GM23338 (cell line): ENCODE results near the gene KCTD19. TPM values are rescaled to one million over a fixed set of nuclear protein-coding genes. Genes with fewer than 3 reads are reported as not detected.

ENCODE experiments used
- ATAC-seq: fragments of 200-7000 bp; cut with Tn5 transposase; 3 replicates; pipeline ENCODE4 v1.9.1; 2020
- DNase-seq: peaks from one replicate; pipeline ENCODE4 v3.0.0-alpha.2; 2015; ENCODE audit warnings: low spot score
- H2AFZ ChIP-seq: fragments of 200-600 bp; sonication (generic); 2 replicates; pipeline ENCODE4 v1.8.0; 2016; ENCODE audit warnings: antibody characterized with exemption, mild to moderate bottlenecking, moderate library complexity
- H3F3A ChIP-seq: fragments of 200-600 bp; sonication (generic); replicated peaks from 2 replicates; pipeline ENCODE4 v1.8.0; 2017; ENCODE audit warnings: antibody characterized with exemption, mixed run types, low read depth
- H3K27ac ChIP-seq: fragments of 200-600 bp; sonication (generic); 2 replicates; pipeline ENCODE4 v1.6.1; 2016; ENCODE audit warnings: low read depth
- H3K27me3 ChIP-seq: fragments of 200-600 bp; sonication (generic); 2 replicates; pipeline ENCODE4 v1.8.0; 2016; ENCODE audit warnings: mild to moderate bottlenecking, mixed run types, moderate library complexity; ENCODE audit not compliant: insufficient read depth
- H3K36me3 ChIP-seq: fragments of 200-600 bp; sonication (generic); 2 replicates; pipeline ENCODE4 v1.8.0; 2016; ENCODE audit warnings: mild to moderate bottlenecking; ENCODE audit not compliant: insufficient read depth
- H3K4me1 ChIP-seq: fragments of 200-600 bp; sonication (generic); 2 replicates; pipeline ENCODE4 v1.8.0; 2016; ENCODE audit warnings: mild to moderate bottlenecking, moderate library complexity; ENCODE audit not compliant: insufficient read depth
- H3K4me2 ChIP-seq: fragments of 200-600 bp; sonication (generic); 2 replicates; pipeline ENCODE4 v1.7.1; 2017; ENCODE audit warnings: mixed run types
- H3K4me3 ChIP-seq: fragments of 200-600 bp; sonication (generic); 2 replicates; pipeline ENCODE4 v1.6.1; 2016; ENCODE audit warnings: mixed run types
- H3K79me2 ChIP-seq: fragments of 200-600 bp; sonication (generic); replicated peaks from 2 replicates; pipeline ENCODE4 v1.8.0; 2017; ENCODE audit warnings: mild to moderate bottlenecking; ENCODE audit not compliant: insufficient read depth
- H3K9me2 ChIP-seq: fragments of 200-600 bp; sonication (generic); 2 replicates; pipeline ENCODE4 v1.8.0; 2017; ENCODE audit not compliant: insufficient read depth
- H4K20me1 ChIP-seq: fragments of 200-600 bp; sonication (generic); replicated peaks from 2 replicates; pipeline ENCODE4 v1.8.0; 2017; ENCODE audit warnings: mild to moderate bottlenecking; ENCODE audit not compliant: insufficient read depth
- H3K27ac Mint-ChIP-seq: 2 replicates; pipeline ENCODE4 v1.8.0; 2020; ENCODE audit warnings: inconsistent platforms, mild to moderate bottlenecking, moderate library complexity, mixed read lengths
- H3K27me3 Mint-ChIP-seq: 3 replicates; pipeline ENCODE4 v1.8.0; 2022; ENCODE audit warnings: low read depth, mild to moderate bottlenecking, moderate library complexity, mixed read lengths, inconsistent platforms; ENCODE audit not compliant: insufficient read depth, poor library complexity
- H3K36me3 Mint-ChIP-seq: 3 replicates; pipeline ENCODE4 v1.8.0; 2021; ENCODE audit warnings: low read depth, mild to moderate bottlenecking, inconsistent platforms, moderate library complexity, mixed read lengths
- H3K4me1 Mint-ChIP-seq: 3 replicates; pipeline ENCODE4 v1.8.0; 2020; ENCODE audit warnings: mild to moderate bottlenecking, inconsistent platforms, mixed read lengths
- H3K4me3 Mint-ChIP-seq: 3 replicates; pipeline ENCODE4 v1.8.0; 2021; ENCODE audit warnings: moderate library complexity, mild to moderate bottlenecking, inconsistent platforms, mixed read lengths
- H3K9me3 Mint-ChIP-seq: 3 replicates; pipeline ENCODE4 v1.8.0; 2020; ENCODE audit warnings: moderate library complexity, mild to moderate bottlenecking, inconsistent platforms, mixed read lengths
- CTCF ChIP-seq, 2 experiments: fragments of 200-600 bp in 1 of 2; sonication (generic) in 1 of 2; conservative IDR thresholded peaks; 2 replicates each; pipeline versions ENCODE4 v1.5.1 to v1.6.1; 2016 to 2017; ENCODE audit warnings: antibody characterized with exemption in 2 of 2, low read depth in 2 of 2, mild to moderate bottlenecking in 2 of 2, moderate library complexity in 1 of 2
- EZH2phosphoT487 ChIP-seq: fragments of 200-600 bp; sonication (generic); IDR thresholded peaks from one replicate; pipeline ENCODE4 v1.8.1; 2018; ENCODE audit warnings: antibody characterized with exemption; ENCODE audit not compliant: unreplicated experiment
- ZNF462 ChIP-seq: fragments of 250-450 bp; sonication (Bioruptor Pico); IDR thresholded peaks from 2 replicates; pipeline ENCODE4 v1.5.0; 2020; ENCODE audit warnings: mild to moderate bottlenecking, moderate library complexity
- polyA plus RNA-seq: library from polyadenylated mRNA; unstranded; fragments of >200 nt; fragmentation: Nextera tagmentation; extraction: Ambion mirVana; gene quantifications from 2 replicates; pipeline ENCODE4 v1.2.1, GENCODE V29; 2016
- total RNA-seq: library from RNA; depleted of rRNA; stranded (reverse); fragments of >200 nt; shearing (Covaris generic); gene quantifications from 2 replicates; pipeline ENCODE4 v1.2.3, GENCODE V29; 2014

The KCTD19 gene
- total and polyA plus RNA-seq, 2 experiments from 2014 or later: 0.31 to 0.65 TPM

- Mint-ChIP-seq H3K9me3 (no peaks in the 10 kb centered on the region; the same call in 2 of the 3 replicates), H3K4me1 (peaks cover 50% of the 10 kb centered on the region), H3K27ac (peak overlapping the region; percentile 64; the same call in 1 of the 2 replicates), H3K27me3 (peaks cover 25% of the 10 kb centered on the region), H3K36me3 (peaks cover 8% of the 10 kb centered on the region), H3K4me3 (peak overlapping the region; percentile 90)
- H3K79me2 ChIP-seq: peaks cover 36% of the 10 kb centered on the region
- no peaks in the 10 kb centered on the region; the same call in 1 of the 2 replicates for H4K20me1 ChIP-seq
- no peak overlapping the region for H3K27ac ChIP-seq
- ATAC-seq: no peak
- peaks cover 29% of the 10 kb centered on the region for H3K4me1 ChIP-seq
- H3K36me3 ChIP-seq: no peaks in the 10 kb centered on the region
- DNase-seq: no peak
- H2AFZ ChIP-seq: no peak overlapping the region
- H3F3A ChIP-seq: peaks cover 18% of the 10 kb centered on the region
- TF ChIP-seq EZH2phosphoT487: no peak
- TF ChIP-seq ZNF462 (CRISPR knock-in tag): no peak
- TF ChIP-seq CTCF (conservative IDR thresholded peaks at IDR 0.05; ENCODE audit: low read depth in 2 of 2): no peak
- H3K4me2 ChIP-seq: peak overlapping the region; percentile 93; the same call in 1 of the 2 replicates
- H3K4me3 ChIP-seq: peak overlapping the region; percentile 89; the same call in 1 of the 2 replicates
- no peaks in the 10 kb centered on the region for H3K9me2 ChIP-seq
- H3K27me3 ChIP-seq: peaks cover 18% of the 10 kb centered on the region
Observed at GRCh38 chr16:67244387-67245185, 82.0 kb downstream of the KCTD19 start.
